Measurements from ENCODE around the gene MFN2.

Gene MFN2

DNA sequence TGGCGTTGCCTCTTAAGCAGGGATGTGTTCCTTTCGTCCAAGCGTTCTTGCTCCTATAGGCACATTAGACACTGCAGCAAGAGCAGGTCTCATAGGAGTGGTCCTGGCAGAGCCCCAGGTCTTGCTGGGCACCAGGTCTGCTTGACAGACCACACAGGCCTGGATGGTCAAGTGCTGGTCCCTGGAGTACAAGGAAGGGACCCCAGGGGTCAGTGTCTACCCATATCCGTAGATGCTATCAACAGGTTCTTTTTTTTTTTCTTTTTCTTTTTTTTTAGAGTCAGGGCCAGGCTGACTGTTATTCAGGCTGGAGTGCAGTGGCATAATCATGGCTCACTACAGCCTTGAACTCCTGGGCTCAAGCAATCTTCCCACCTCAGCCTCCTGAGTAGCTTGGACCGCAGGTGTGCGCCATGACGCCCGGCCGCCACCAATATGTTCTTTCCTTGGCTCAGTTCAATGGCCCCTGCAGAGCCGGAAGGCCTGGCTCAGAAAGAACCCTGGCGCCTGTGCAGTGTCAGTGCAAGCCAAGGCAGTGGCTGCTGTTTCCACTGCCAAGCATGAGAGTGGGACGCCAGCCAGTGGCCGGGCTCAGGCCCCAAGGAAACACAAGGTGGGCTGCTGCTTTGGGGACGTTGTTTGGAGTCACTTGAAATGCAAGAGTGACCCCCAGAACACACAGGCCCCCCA lies 72.9 kb downstream of the MFN2 start:
- TF ChIP-seq, protein P1, sequence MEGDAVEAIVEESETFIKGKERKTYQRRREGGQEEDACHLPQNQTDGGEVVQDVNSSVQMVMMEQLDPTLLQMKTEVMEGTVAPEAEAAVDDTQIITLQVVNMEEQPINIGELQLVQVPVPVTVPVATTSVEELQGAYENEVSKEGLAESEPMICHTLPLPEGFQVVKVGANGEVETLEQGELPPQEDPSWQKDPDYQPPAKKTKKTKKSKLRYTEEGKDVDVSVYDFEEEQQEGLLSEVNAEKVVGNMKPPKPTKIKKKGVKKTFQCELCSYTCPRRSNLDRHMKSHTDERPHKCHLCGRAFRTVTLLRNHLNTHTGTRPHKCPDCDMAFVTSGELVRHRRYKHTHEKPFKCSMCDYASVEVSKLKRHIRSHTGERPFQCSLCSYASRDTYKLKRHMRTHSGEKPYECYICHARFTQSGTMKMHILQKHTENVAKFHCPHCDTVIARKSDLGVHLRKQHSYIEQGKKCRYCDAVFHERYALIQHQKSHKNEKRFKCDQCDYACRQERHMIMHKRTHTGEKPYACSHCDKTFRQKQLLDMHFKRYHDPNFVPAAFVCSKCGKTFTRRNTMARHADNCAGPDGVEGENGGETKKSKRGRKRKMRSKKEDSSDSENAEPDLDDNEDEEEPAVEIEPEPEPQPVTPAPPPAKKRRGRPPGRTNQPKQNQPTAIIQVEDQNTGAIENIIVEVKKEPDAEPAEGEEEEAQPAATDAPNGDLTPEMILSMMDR (IDR thresholded peaks at IDR 0.05; ENCODE audit: low read depth, low read length): no peak
- Histone ChIP-seq H3K27me3 (ENCODE audit: insufficient read depth, low read depth, severe bottlenecking) (no peaks in the 10 kb centered on the region), H3K36me3 (no peaks in the 10 kb centered on the region), H3K9me3 (ENCODE audit: severe bottlenecking) (no peaks in the 10 kb centered on the region), H3K4me3 (ENCODE audit: low read depth, low read length) (no peak overlapping the region), H3K27ac (no peak overlapping the region)
- no peak for DNase-seq

DNA sequence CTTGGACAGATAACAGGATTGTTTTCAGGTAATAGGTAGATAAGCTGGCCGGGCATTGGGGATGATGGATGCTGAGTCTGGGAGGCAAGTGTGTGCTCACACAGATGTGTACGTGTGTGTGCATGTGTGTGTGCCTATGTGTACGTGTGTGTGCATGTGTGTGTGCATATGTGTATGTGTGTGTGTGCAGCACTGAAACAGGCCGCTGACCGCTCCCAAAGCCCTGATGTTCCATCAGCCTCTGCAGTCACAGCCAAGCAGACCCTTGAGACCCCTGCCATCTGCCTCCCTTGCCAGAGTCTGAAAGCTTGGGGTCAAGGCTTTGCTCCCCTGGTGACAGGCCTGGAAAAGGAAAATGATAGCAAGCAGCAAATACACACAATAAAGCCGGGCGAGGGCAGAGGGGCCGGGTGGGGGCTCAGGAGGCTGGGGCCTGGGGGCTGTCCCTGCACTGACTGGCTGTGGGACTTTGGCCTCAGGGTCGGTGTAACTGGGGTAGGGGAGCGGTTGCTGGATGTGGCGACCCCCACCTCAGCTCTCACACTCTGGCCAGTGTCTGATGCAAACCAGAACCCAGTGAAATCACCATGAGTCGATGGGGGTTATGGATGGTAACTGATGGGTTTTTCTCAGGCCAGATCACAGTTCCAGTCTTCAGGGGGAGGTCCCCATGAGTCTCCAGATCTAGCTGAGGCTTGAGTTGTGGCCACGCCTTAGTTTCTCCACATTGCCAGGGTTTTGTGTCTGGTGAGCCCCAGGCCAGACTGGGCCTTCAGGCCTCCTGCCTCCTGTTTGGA lies 73.7 kb downstream of the MFN2 start:
- Histone ChIP-seq H3K27ac (no peak overlapping the region), H3K36me3 (no peaks in the 10 kb centered on the region), H3K9me3 (ENCODE audit: severe bottlenecking) (no peaks in the 10 kb centered on the region), H3K27me3 (ENCODE audit: insufficient read depth, low read depth, severe bottlenecking) (no peaks in the 10 kb centered on the region), H3K4me3 (ENCODE audit: low read depth, low read length) (no peak overlapping the region)
- no peak for DNase-seq
- TF ChIP-seq, protein P1 (IDR thresholded peaks at IDR 0.05; ENCODE audit: low read depth, low read length): no peak

DNA sequence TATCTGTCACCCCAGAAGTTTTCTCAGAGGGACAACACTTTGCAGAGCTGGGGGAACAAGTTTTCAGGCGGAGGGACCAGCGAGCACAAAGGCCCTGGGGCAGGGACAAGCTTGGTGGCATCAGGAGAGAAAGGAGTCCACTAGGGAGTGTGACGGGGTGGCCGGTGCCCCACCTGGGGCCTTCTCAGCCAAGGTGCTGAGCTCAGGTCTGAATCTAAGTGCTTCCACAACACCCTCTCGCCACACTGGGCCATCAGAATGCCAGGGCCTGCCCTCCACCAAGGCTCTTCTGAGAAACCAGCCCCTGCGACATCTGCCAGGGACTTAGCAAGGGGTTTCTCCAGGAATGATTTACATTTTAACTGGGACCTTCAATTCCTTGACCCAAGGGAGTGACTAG lies 75.0 kb downstream of the MFN2 start:
- Histone ChIP-seq H3K36me3 (no peaks in the 10 kb centered on the region), H3K27ac (no peak overlapping the region), H3K9me3 (ENCODE audit: severe bottlenecking) (peaks cover 2% of the 10 kb centered on the region), H3K4me3 (ENCODE audit: low read depth, low read length) (no peak overlapping the region), H3K27me3 (ENCODE audit: insufficient read depth, low read depth, severe bottlenecking) (peaks cover 9% of the 10 kb centered on the region)
- TF ChIP-seq, protein P1 (IDR thresholded peaks at IDR 0.05; ENCODE audit: low read depth, low read length): no peak
- no peak for DNase-seq

DNA sequence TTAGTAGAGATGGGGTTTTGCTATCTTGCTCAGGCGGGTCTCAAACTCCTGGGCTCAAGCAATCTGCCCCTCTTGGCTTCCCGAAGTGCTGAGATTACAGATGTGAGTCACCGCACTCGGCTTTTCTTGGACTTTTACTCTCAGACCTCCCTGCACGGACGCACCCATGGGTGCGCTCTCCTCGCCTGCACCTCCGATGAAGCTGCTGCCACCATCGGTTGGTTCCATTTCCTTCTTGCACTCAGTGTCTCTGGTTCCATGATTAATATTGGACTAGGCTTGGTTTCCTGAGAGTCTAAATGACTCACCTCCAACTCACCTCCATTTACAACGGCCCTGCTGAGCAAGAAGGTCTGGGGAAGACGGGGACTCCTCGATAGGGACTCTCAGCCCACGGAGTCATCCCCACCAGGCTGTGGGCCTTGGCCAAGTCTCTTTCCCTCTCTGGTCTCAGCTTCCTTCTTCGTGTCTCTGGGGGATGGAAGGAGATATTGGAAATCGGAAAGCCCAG lies 76.1 kb downstream of the MFN2 start:
- TF ChIP-seq, protein P1 (IDR thresholded peaks at IDR 0.05; ENCODE audit: low read depth, low read length): no peak
- DNase-seq: no peak
- peaks cover 9% of the 10 kb centered on the region for H3K27me3 ChIP-seq (ENCODE audit: insufficient read depth, low read depth, severe bottlenecking)
- no peaks in the 10 kb centered on the region for H3K36me3 ChIP-seq
- H3K4me3 ChIP-seq (ENCODE audit: low read depth, low read length): no peak overlapping the region
- no peak overlapping the region for H3K27ac ChIP-seq
- peaks cover 5% of the 10 kb centered on the region for H3K9me3 ChIP-seq (ENCODE audit: severe bottlenecking)

DNA sequence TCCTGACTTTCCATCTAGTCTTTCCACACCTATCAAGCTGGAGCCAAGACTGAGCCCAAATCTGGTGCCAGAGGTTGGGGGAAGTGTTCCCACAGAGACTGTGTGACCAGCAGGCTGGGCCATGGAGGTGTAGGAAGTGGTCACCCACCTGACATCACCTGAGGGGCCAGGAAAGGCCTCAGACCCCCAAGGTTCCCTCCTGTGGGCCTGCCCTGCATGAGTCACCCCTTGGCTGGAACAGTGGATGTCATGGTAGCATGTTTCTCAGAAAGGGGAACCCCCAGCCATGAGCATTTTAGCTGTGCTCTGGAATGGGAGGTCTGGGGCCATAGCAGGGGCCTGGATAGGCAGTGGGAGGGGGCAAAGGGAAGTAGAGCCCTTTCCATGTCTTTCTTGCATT lies 77.1 kb downstream of the MFN2 start:
- H3K27me3 ChIP-seq (ENCODE audit: insufficient read depth, low read depth, severe bottlenecking): peaks cover 15% of the 10 kb centered on the region
- peaks cover 5% of the 10 kb centered on the region for H3K9me3 ChIP-seq (ENCODE audit: severe bottlenecking)
- TF ChIP-seq, protein P1 (IDR thresholded peaks at IDR 0.05; ENCODE audit: low read depth, low read length): no peak
- H3K36me3 ChIP-seq: no peaks in the 10 kb centered on the region
- H3K4me3 ChIP-seq (ENCODE audit: low read depth, low read length): no peak overlapping the region
- DNase-seq: no peak
- H3K27ac ChIP-seq: no peak overlapping the region

Measured in WERI-Rb-1 (cell line).